ENCODE results near the gene ELF3.

DNA sequence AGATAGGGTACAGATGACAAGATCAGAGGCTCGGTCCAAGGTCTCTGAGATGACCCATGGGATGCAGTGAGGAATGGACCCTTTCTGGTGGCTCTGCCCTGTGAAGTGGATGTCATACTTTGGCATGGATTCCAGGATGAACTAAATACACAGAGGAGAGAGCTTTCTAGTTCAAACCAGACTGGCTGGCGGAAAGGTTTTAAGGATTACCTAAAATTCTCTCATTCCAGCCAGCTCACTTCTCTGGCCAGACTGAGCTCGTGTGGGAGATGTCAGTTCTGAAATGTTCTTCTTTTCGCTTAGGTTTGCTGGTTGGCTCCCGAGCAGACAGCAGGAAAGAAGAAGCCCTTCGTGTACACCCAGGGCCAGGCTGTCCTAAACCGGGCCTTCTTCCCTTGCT lies 21.8 kb upstream of the ELF3 start:
- TF ChIP-seq, protein P1, sequence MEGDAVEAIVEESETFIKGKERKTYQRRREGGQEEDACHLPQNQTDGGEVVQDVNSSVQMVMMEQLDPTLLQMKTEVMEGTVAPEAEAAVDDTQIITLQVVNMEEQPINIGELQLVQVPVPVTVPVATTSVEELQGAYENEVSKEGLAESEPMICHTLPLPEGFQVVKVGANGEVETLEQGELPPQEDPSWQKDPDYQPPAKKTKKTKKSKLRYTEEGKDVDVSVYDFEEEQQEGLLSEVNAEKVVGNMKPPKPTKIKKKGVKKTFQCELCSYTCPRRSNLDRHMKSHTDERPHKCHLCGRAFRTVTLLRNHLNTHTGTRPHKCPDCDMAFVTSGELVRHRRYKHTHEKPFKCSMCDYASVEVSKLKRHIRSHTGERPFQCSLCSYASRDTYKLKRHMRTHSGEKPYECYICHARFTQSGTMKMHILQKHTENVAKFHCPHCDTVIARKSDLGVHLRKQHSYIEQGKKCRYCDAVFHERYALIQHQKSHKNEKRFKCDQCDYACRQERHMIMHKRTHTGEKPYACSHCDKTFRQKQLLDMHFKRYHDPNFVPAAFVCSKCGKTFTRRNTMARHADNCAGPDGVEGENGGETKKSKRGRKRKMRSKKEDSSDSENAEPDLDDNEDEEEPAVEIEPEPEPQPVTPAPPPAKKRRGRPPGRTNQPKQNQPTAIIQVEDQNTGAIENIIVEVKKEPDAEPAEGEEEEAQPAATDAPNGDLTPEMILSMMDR (conservative IDR thresholded peaks at IDR 0.05; ENCODE audit: low read length) = no peak
- TF ChIP-seq EZH2phosphoT487 (IDR thresholded peaks at IDR 0.05; ENCODE audit: borderline replicate concordance, low read depth, low read length) = no peak
